Testis (tissue), 2 donors: ENCODE measurements around the gene MAP2K7.

Source experiments
- CTCF ChIP-seq, 3 experiments: fragments of 450-650 bp in 2 of 3; fragments of 200-600 bp in 1 of 3; sonication (generic) in 1 of 3; IDR thresholded peaks; one replicate each; pipeline ENCODE4 v1.5.1; 2016 to 2019; ENCODE audit warnings: antibody characterized with exemption in 3 of 3, mild to moderate bottlenecking in 2 of 3, moderate library complexity in 1 of 3
- POLR2A ChIP-seq: fragments of 450-650 bp; IDR thresholded peaks from one replicate; pipeline ENCODE4 v1.6.1; 2017; ENCODE audit warnings: antibody characterized with exemption, mild to moderate bottlenecking, moderate library complexity

GRCh38 chr19:7911508-7912143, 7.9 kb downstream of the MAP2K7 start:
- TF ChIP-seq CTCF (IDR thresholded peaks at IDR 0.05): no peak
- TF ChIP-seq POLR2A: no peak
